Mesendoderm (in vitro differentiated cells): ENCODE results near the gene LAMTOR1.

ENCODE experiments used
- DNase-seq: peaks from one replicate; pipeline ENCODE4 v3.0.0; 2013
- H2AK5ac ChIP-seq: 2 replicates; pipeline ENCODE4 v1.6.1; 2013; ENCODE audit warnings: low read length, inconsistent platforms
- H2BK120ac ChIP-seq: 2 replicates; pipeline ENCODE4 v1.6.1; 2013; ENCODE audit warnings: low read depth, mild to moderate bottlenecking, low read length, moderate library complexity, mixed read lengths
- H2BK15ac ChIP-seq: replicated peaks from 2 replicates; pipeline ENCODE4 v1.6.1; 2013; ENCODE audit warnings: low read depth, mild to moderate bottlenecking, moderate library complexity
- H2BK5ac ChIP-seq: 2 replicates; pipeline ENCODE4 v1.6.1; 2013; ENCODE audit warnings: low read length, inconsistent platforms
- H3K18ac ChIP-seq: 2 replicates; pipeline ENCODE4 v1.6.1; 2013; ENCODE audit warnings: mild to moderate bottlenecking, low read length, mixed read lengths
- H3K23ac ChIP-seq: one replicate; pipeline ENCODE4 v1.6.1; 2013; ENCODE audit warnings: low read length
- H3K27ac ChIP-seq: 2 replicates; pipeline ENCODE4 v1.5.1; 2013; ENCODE audit warnings: low read depth, mild to moderate bottlenecking, inconsistent platforms, low read length, moderate library complexity
- H3K27me3 ChIP-seq: 2 replicates; pipeline ENCODE4 v1.6.1; 2013; ENCODE audit warnings: low read length, control low read depth, mild to moderate bottlenecking, inconsistent platforms; ENCODE audit not compliant: insufficient read depth, poor library complexity
- H3K36me3 ChIP-seq: 2 replicates; pipeline ENCODE4 v1.6.1; 2013; ENCODE audit warnings: low read length, inconsistent platforms; ENCODE audit not compliant: control insufficient read depth, insufficient read depth
- H3K4ac ChIP-seq: one replicate; pipeline ENCODE4 v1.6.1; 2013; ENCODE audit warnings: low read depth, mild to moderate bottlenecking, low read length, moderate library complexity
- H3K4me1 ChIP-seq: 2 replicates; pipeline ENCODE4 v1.6.1; 2013; ENCODE audit warnings: low read depth, low read length, inconsistent platforms; ENCODE audit not compliant: control insufficient read depth
- H3K4me2 ChIP-seq: 2 replicates; pipeline ENCODE4 v1.6.1; 2013; ENCODE audit warnings: low read length
- H3K4me3 ChIP-seq: 2 replicates; pipeline ENCODE4 v1.5.1; 2013; ENCODE audit warnings: mild to moderate bottlenecking, low read length
- H3K56ac ChIP-seq: one replicate; pipeline ENCODE4 v1.6.1; 2013; ENCODE audit warnings: low read length
- H3K79me1 ChIP-seq: 2 replicates; pipeline ENCODE4 v1.6.1; 2013; ENCODE audit warnings: low read length, inconsistent platforms
- H3K79me2 ChIP-seq: 2 replicates; pipeline ENCODE4 v1.6.1; 2013; ENCODE audit warnings: mild to moderate bottlenecking, low read length; ENCODE audit not compliant: control insufficient read depth, insufficient read depth
- H3K9ac ChIP-seq: 2 replicates; pipeline ENCODE4 v1.6.1; 2013; ENCODE audit warnings: low read length, inconsistent platforms
- H4K5ac ChIP-seq: one replicate; pipeline ENCODE4 v1.6.1; 2013; ENCODE audit warnings: low read length
- H4K8ac ChIP-seq: one replicate; pipeline ENCODE4 v1.6.1; 2013; ENCODE audit warnings: low read depth, mild to moderate bottlenecking, control low read depth, low read length, moderate library complexity
- WGBS: extraction: QIAGEN DNeasy Blood & Tissue Kit; methylation state at CpG from one replicate; pipeline ENCODE4 v1.1.7; 2013; ENCODE audit warnings: low lambda C conversion rate, missing lambda C conversion rate; ENCODE audit not compliant: insufficient coverage; ENCODE audit errors: extremely low coverage; 5-methylcytosine and 5-hydroxymethylcytosine counted together

LAMTOR1 gene

GRCh38 chr11:72083414-72083813 is 19.7 kb downstream of the LAMTOR1 start:
- Histone ChIP-seq H3K4me3 (no peak overlapping the region), H3K4me2 (no peak overlapping the region), H3K27ac (no peak overlapping the region), H3K18ac (no peak overlapping the region), H2BK15ac (no peak overlapping the region), H3K23ac (no peak overlapping the region), H4K8ac (no peak overlapping the region), H3K4me1 (no peaks in the 10 kb centered on the region), H3K36me3 (no peaks in the 10 kb centered on the region), H3K79me2 (peaks cover 16% of the 10 kb centered on the region), H2BK5ac (no peak overlapping the region), H3K79me1 (peaks cover 3% of the 10 kb centered on the region), H3K56ac (no peak overlapping the region), H4K5ac (no peak overlapping the region), H3K27me3 (no peaks in the 10 kb centered on the region), H2BK120ac (no peak overlapping the region), H3K4ac (no peak overlapping the region), H3K9ac (no peak overlapping the region), H2AK5ac (no peak overlapping the region)
- no CpG with 5 or more reads among the region's 2 CpGs for WGBS
- no peak for DNase-seq

GRCh38 chr11:72081821-72082453 is 21.2 kb downstream of the LAMTOR1 start:
- Histone ChIP-seq H2AK5ac (no peak overlapping the region), H3K56ac (no peak overlapping the region), H3K9ac (no peak overlapping the region), H3K4me1 (no peaks in the 10 kb centered on the region), H4K5ac (no peak overlapping the region), H4K8ac (no peak overlapping the region), H3K4me3 (no peak overlapping the region), H3K79me1 (peaks cover 3% of the 10 kb centered on the region), H3K27me3 (no peaks in the 10 kb centered on the region), H2BK5ac (no peak overlapping the region), H3K4me2 (no peak overlapping the region), H3K36me3 (no peaks in the 10 kb centered on the region), H3K27ac (no peak overlapping the region), H3K4ac (no peak overlapping the region), H3K18ac (no peak overlapping the region), H2BK15ac (no peak overlapping the region), H3K79me2 (peaks cover 24% of the 10 kb centered on the region), H3K23ac (no peak overlapping the region), H2BK120ac (no peak overlapping the region)
- no peak for DNase-seq
- no CpG with 5 or more reads among the region's 3 CpGs for WGBS

GRCh38 chr11:72081184-72081644 is 21.9 kb downstream of the LAMTOR1 start:
- DNase-seq, result no peak
- peak overlapping the region; percentile 64 for H3K4me3 ChIP-seq
- H4K8ac ChIP-seq, result no peak overlapping the region
- peak overlapping the region; percentile 65 for H3K4ac ChIP-seq
- no peak overlapping the region for H2BK15ac ChIP-seq
- H3K79me2 ChIP-seq, result peaks cover 24% of the 10 kb centered on the region
- H3K4me2 ChIP-seq, result peak overlapping the region; percentile 80
- H3K56ac ChIP-seq, result peak overlapping the region; percentile 94
- peaks cover 3% of the 10 kb centered on the region for H3K79me1 ChIP-seq
- peak overlapping the region; percentile 54 for H3K27ac ChIP-seq
- H3K9ac ChIP-seq, result peak overlapping the region; percentile 84
- H3K27me3 ChIP-seq, result no peaks in the 10 kb centered on the region
- H2BK120ac ChIP-seq, result peak overlapping the region; percentile 48
- no peak overlapping the region for H3K23ac ChIP-seq
- H3K18ac ChIP-seq, result peak overlapping the region; percentile 56
- peak overlapping the region; percentile 85 for H4K5ac ChIP-seq
- H2BK5ac ChIP-seq, result no peak overlapping the region
- 100% methylated on average over 2 of the region's 21 CpGs for WGBS
- H3K4me1 ChIP-seq, result no peaks in the 10 kb centered on the region
- no peak overlapping the region for H2AK5ac ChIP-seq
- H3K36me3 ChIP-seq, result no peaks in the 10 kb centered on the region

- Histone ChIP-seq H3K79me1 (peaks cover 3% of the 10 kb centered on the region), H3K23ac (no peak within 1 kb of the TSS), H2BK120ac (peak within 1 kb of the TSS; percentile 48), H2BK5ac (peak within 1 kb of the TSS; percentile 79), H3K4ac (peak within 1 kb of the TSS; percentile 65), H3K18ac (peak within 1 kb of the TSS; percentile 78), H3K79me2 (peaks cover 28% of the 10 kb centered on the region), H3K4me1 (no peaks in the 10 kb centered on the region), H2BK15ac (no peak within 1 kb of the TSS), H3K27me3 (no peaks in the 10 kb centered on the region), H3K36me3 (no peaks in the 10 kb centered on the region), H3K4me3 (peak within 1 kb of the TSS; percentile 96), H4K5ac (peak within 1 kb of the TSS; percentile 85), H2AK5ac (no peak within 1 kb of the TSS), H4K8ac (no peak within 1 kb of the TSS), H3K27ac (peak within 1 kb of the TSS; percentile 88), H3K9ac (peak within 1 kb of the TSS; percentile 92), H3K4me2 (peak within 1 kb of the TSS; percentile 92), H3K56ac (peak within 1 kb of the TSS; percentile 95)
- peak; percentile 100 for DNase-seq
- WGBS, result no CpG with 5 or more reads among the region's 60 CpGs
Observed at GRCh38 chr11:72080326-72081183, 22.5 kb downstream of the LAMTOR1 start, which contains the start of the genes LRRC51 and NUMA1. TSS of gene LRRC51 (plus strand) at chr11:72080850. CDS start at chr11:72089084, 8,234 bp downstream. TSS of gene NUMA1 (minus strand) at chr11:72080542. CDS start at chr11:72035943, 44,599 bp downstream.

GRCh38 chr11:72079819-72080325 is 23.2 kb downstream of the LAMTOR1 start:
- peak overlapping the region; percentile 88 for H3K27ac ChIP-seq
- H3K23ac ChIP-seq, result no peak overlapping the region
- H3K56ac ChIP-seq, result peak overlapping the region; percentile 95
- peak overlapping the region; percentile 96 for H3K4me3 ChIP-seq
- no peak overlapping the region for H4K5ac ChIP-seq
- peak overlapping the region; percentile 78 for H3K18ac ChIP-seq
- H3K79me2 ChIP-seq, result peaks cover 32% of the 10 kb centered on the region
- H2BK5ac ChIP-seq, result no peak overlapping the region
- no peak overlapping the region for H2BK15ac ChIP-seq
- H3K4me1 ChIP-seq, result no peaks in the 10 kb centered on the region
- no peak for DNase-seq
- H4K8ac ChIP-seq, result no peak overlapping the region
- H2AK5ac ChIP-seq, result no peak overlapping the region
- no CpG with 5 or more reads among the region's 16 CpGs for WGBS
- peak overlapping the region; percentile 92 for H3K9ac ChIP-seq
- H3K36me3 ChIP-seq, result no peaks in the 10 kb centered on the region
- H3K4me2 ChIP-seq, result peak overlapping the region; percentile 92
- H3K27me3 ChIP-seq, result no peaks in the 10 kb centered on the region
- no peak overlapping the region for H3K4ac ChIP-seq
- no peak overlapping the region for H2BK120ac ChIP-seq
- H3K79me1 ChIP-seq, result peaks cover 5% of the 10 kb centered on the region
